Ascending aorta (tissue), 2 donors: ENCODE data around the gene CDH23. TPM values are rescaled to one million over a fixed set of nuclear protein-coding genes. Genes with fewer than 3 reads are reported as not detected.

Experiments used
- DNase-seq, 2 donors: peaks; one replicate each; pipeline ENCODE4 v3.0.0-alpha.2; 2019; ENCODE audit warnings: low spot score in 2 of 2
- H3K27ac ChIP-seq, 2 donors: fragments of 200-600 bp; sonication (generic); one replicate each; pipeline ENCODE4 v1.5.1; 2016 to 2017; ENCODE audit warnings: mild to moderate bottlenecking in 1 of 2
- H3K27me3 ChIP-seq: fragments of 200-600 bp; sonication (generic); one replicate; pipeline ENCODE4 v1.5.1; 2017
- H3K36me3 ChIP-seq, 2 donors: fragments of 200-600 bp; sonication (generic); one replicate each; pipeline ENCODE4 v1.5.1; 2016
- H3K4me1 ChIP-seq, 2 donors: fragments of 200-600 bp; sonication (generic); one replicate each; pipeline ENCODE4 v1.5.1; 2016 to 2017; ENCODE audit warnings: mild to moderate bottlenecking in 1 of 2
- H3K4me3 ChIP-seq, 2 donors: fragments of 200-600 bp; sonication (generic); one replicate each; pipeline ENCODE4 v1.5.1; 2016 to 2017; ENCODE audit warnings: mild to moderate bottlenecking in 1 of 2
- H3K9me3 ChIP-seq, 2 donors: fragments of 200-600 bp; sonication (generic); one replicate each; pipeline ENCODE4 v1.5.1; 2016
- CTCF ChIP-seq, 3 experiments: fragments of 200-600 bp in 2 of 3; fragments of 450-650 bp in 1 of 3; sonication (generic) in 2 of 3; IDR thresholded peaks; one replicate each; pipeline ENCODE4 v1.5.1; 2016 to 2019; ENCODE audit warnings: antibody characterized with exemption in 3 of 3, mild to moderate bottlenecking in 1 of 3, moderate library complexity in 1 of 3
- intact Hi-C: fragments of 100-400 bp; cut with DNase I; formaldehyde crosslinking; loops from one replicate; pipeline ENCODE4 v1.15.1; 2023
- total RNA-seq: library from RNA; depleted of rRNA; stranded (reverse); fragments of >200 nt; gene quantifications from one replicate; pipeline ENCODE4 v1.1.0, GENCODE V29; 2016

CDH23 gene
- total RNA-seq, 1 donor from 2014 or later = 40.9 TPM

- no peaks in the 10 kb centered on the region for H3K36me3 ChIP-seq
- no peaks in the 10 kb centered on the region for H3K27me3 ChIP-seq
- intact Hi-C loops = no loop called here
- H3K4me3 ChIP-seq = no peak overlapping the region
- no peak overlapping the region for H3K27ac ChIP-seq
- no peaks in the 10 kb centered on the region for H3K9me3 ChIP-seq
- TF ChIP-seq CTCF (IDR thresholded peaks at IDR 0.05) = no peak
- DNase-seq = peak in 1 of 2 donors; percentile 5
- H3K4me1 ChIP-seq = no peaks in the 10 kb centered on the region
Measured at GRCh38 chr10:71436268-71437125, 39.8 kb downstream of the CDH23 start.

- no peak overlapping the region for H3K4me3 ChIP-seq
- intact Hi-C loops = no loop called here
- H3K27ac ChIP-seq = no peak overlapping the region
Measured at GRCh38 chr10:71437537-71438092, 40.9 kb downstream of the CDH23 start.

GRCh38 chr10:71438761-71439160 is 42.0 kb downstream of the CDH23 start:
- no peak overlapping the region for H3K4me3 ChIP-seq
- DNase-seq = no peak
- H3K4me1 ChIP-seq = no peaks in the 10 kb centered on the region
- no peaks in the 10 kb centered on the region for H3K36me3 ChIP-seq
- intact Hi-C loops = no loop called here
- H3K27me3 ChIP-seq = no peaks in the 10 kb centered on the region
- H3K27ac ChIP-seq = no peak overlapping the region
- no peak for TF ChIP-seq CTCF (IDR thresholded peaks at IDR 0.05)
- H3K9me3 ChIP-seq = no peaks in the 10 kb centered on the region

More at GRCh38 chr10:71437537-71438092, 40.9 kb downstream of the CDH23 start:
- Histone ChIP-seq H3K27me3 (no peaks in the 10 kb centered on the region), H3K9me3 (no peaks in the 10 kb centered on the region), H3K36me3 (no peaks in the 10 kb centered on the region), H3K4me1 (no peaks in the 10 kb centered on the region)
- no peak for DNase-seq
- TF ChIP-seq CTCF (IDR thresholded peaks at IDR 0.05) = no peak

- Histone ChIP-seq H3K4me1 (no peaks in the 10 kb centered on the region), H3K27ac (no peak overlapping the region), H3K27me3 (no peaks in the 10 kb centered on the region), H3K9me3 (no peaks in the 10 kb centered on the region), H3K4me3 (no peak overlapping the region), H3K36me3 (no peaks in the 10 kb centered on the region)
- intact Hi-C loops = no loop called here
- DNase-seq = no peak
- TF ChIP-seq CTCF (IDR thresholded peaks at IDR 0.05) = no peak
Measured at GRCh38 chr10:71439670-71440425, 43.1 kb downstream of the CDH23 start.

- Histone ChIP-seq H3K27ac (no peak overlapping the region), H3K4me1 (no peaks in the 10 kb centered on the region), H3K36me3 (no peaks in the 10 kb centered on the region), H3K9me3 (no peaks in the 10 kb centered on the region), H3K27me3 (no peaks in the 10 kb centered on the region), H3K4me3 (no peak overlapping the region)
- no peak for DNase-seq
- TF ChIP-seq CTCF (IDR thresholded peaks at IDR 0.05) = no peak
- intact Hi-C loops = no loop called here
Measured at GRCh38 chr10:71440506-71441035, 43.9 kb downstream of the CDH23 start.
